HG03442 (cell line): ENCODE data around the gene XPC.

Experiments used
- ATAC-seq: cut with Tn5 transposase; IDR thresholded peaks from one replicate; pipeline ENCODE4 v1.9.1; 2021; ENCODE audit warnings: mild to moderate bottlenecking, moderate library complexity; ENCODE audit not compliant: unreplicated experiment

XPC gene

GRCh38 chr3:14174483-14174882 is 3.9 kb downstream of the XPC start:
- ATAC-seq: no peak

GRCh38 chr3:14172496-14172895 is 5.9 kb downstream of the XPC start:
- no peak for ATAC-seq

- no peak for ATAC-seq
Observed at GRCh38 chr3:14170531-14171159, 7.8 kb downstream of the XPC start.

GRCh38 chr3:14169871-14170270 is 8.5 kb downstream of the XPC start:
- ATAC-seq: no peak

GRCh38 chr3:14169435-14169834 is 9.0 kb downstream of the XPC start:
- no peak for ATAC-seq

- ATAC-seq: no peak
Observed at GRCh38 chr3:14166877-14167603, 11.4 kb downstream of the XPC start.

- no peak for ATAC-seq
Observed at GRCh38 chr3:14162178-14162577, 16.2 kb downstream of the XPC start.

GRCh38 chr3:14161282-14161681 is 17.1 kb downstream of the XPC start:
- no peak for ATAC-seq

- ATAC-seq: no peak
Observed at GRCh38 chr3:14159426-14159825, 19.0 kb downstream of the XPC start.

- no peak for ATAC-seq
Observed at GRCh38 chr3:14158370-14158769, 20.0 kb downstream of the XPC start.

GRCh38 chr3:14157951-14158350 is 20.4 kb downstream of the XPC start:
- no peak for ATAC-seq

- ATAC-seq: no peak
Observed at GRCh38 chr3:14156843-14157561, 21.4 kb downstream of the XPC start.

- ATAC-seq: no peak
Observed at GRCh38 chr3:14156201-14156600, 22.2 kb downstream of the XPC start.

- no peak for ATAC-seq
Observed at GRCh38 chr3:14154895-14155440, 23.4 kb downstream of the XPC start.

GRCh38 chr3:14154276-14154675 is 24.1 kb downstream of the XPC start:
- ATAC-seq: no peak

GRCh38 chr3:14153663-14154062 is 24.7 kb downstream of the XPC start:
- no peak for ATAC-seq

GRCh38 chr3:14152963-14153355 is 25.4 kb downstream of the XPC start:
- ATAC-seq: no peak

- ATAC-seq: no peak
Observed at GRCh38 chr3:14152233-14152962, 26.0 kb downstream of the XPC start.

- no peak for ATAC-seq
Observed at GRCh38 chr3:14151471-14152083, 26.8 kb downstream of the XPC start.

- no peak for ATAC-seq
Observed at GRCh38 chr3:14150491-14151230, 27.7 kb downstream of the XPC start.
